ENCODE measurements around the gene PGLYRP3. TPM values are rescaled to one million over a fixed set of nuclear protein-coding genes. Genes with fewer than 3 reads are reported as not detected.
"Not testable (repeated sequence)": the region's sequence is repeated elsewhere in the genome, so short reads cannot be mapped to it uniquely, and the experiment has no call there.

Gene PGLYRP3
- total and polyA plus RNA-seq, 12 donors = not detected

DNA sequence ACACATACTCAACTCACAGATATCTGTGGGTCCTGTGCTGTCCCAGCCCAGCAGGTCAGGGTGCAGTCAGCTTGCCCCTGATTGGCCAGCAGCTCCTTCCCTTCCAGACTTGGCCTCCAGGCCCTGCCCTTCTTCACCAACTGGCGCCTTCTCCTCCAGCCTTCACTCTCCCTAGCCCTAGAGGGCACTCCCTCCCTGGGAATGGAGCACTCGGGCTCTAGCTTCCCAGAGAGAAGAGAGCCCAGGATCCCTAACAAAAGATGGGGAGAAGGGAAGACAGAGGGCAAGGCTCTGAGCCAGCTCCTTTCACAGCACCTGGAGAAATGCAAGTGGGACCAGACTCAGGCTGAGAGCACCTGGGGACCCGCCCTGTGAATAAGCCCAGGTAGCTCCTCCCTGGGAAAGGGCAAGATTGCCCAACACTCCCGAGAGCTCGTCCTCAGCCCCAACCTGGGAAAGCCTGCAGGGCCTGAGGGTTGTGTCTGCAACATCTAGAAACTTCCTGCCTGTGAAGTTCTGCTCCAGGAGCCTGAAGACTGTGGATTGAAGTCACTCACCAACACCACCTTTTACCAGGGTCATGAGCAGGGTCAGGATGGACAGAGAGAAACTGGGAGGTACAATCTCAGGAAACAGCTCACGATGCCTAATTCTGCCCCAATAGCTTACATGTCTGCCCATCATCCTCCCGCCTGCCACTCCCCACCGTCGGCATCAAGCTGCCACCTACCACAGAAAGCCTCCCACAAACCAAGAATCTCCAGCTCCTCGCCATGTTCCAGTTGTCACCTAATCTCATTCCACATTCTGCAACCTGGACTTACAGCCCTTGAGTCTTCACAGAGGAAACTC lies 36.0 kb upstream of the PGLYRP3 start, which contains the start of gene PGLYRP4:
Gene PGLYRP4, minus strand, starts transcription at position 331 of the 852 bp plus-strand sequence. CDS start 909 bp downstream, outside the sequence.
- intact Hi-C loops (cut with DNase I) = no loop called here
- 52 to 66% (median 62%) methylated on average over 8 to 10 of the region's 10 CpGs for WGBS, 4 donors

DNA sequence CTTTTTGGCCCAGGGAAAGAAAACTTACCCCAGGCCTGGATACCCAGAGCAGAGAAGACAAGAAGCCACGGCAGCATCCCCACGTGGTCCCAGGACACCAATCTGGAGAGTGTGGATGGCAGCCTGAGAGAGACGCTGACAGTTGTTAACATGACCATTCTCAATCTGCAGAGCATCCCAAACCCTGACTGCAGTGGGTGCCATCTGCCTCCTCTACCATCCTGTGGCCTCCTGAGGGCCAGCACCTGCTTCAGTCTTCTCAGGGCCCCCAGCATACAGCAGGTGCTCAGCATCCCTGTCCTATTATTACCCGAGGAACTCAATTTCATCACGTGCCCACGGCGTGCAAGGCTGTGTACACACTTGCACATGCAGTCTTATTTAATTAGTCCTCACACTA lies 35.1 kb upstream of the PGLYRP3 start:
- H3K9me3 ChIP-seq (replicated peaks in 1 of 3) = no peaks in the 10 kb centered on the region

More for the DNA sequence above, 36.0 kb upstream of the PGLYRP3 start, which contains the start of gene PGLYRP4:
- DNase-seq = peak in 1 of 7 donors; percentile 6
- no peak within 1 kb of the TSS for H3K27ac ChIP-seq
- H3K4me1 ChIP-seq (replicated peaks in 1 of 2) = no peaks in the 10 kb centered on the region
- TF ChIP-seq, protein P1, sequence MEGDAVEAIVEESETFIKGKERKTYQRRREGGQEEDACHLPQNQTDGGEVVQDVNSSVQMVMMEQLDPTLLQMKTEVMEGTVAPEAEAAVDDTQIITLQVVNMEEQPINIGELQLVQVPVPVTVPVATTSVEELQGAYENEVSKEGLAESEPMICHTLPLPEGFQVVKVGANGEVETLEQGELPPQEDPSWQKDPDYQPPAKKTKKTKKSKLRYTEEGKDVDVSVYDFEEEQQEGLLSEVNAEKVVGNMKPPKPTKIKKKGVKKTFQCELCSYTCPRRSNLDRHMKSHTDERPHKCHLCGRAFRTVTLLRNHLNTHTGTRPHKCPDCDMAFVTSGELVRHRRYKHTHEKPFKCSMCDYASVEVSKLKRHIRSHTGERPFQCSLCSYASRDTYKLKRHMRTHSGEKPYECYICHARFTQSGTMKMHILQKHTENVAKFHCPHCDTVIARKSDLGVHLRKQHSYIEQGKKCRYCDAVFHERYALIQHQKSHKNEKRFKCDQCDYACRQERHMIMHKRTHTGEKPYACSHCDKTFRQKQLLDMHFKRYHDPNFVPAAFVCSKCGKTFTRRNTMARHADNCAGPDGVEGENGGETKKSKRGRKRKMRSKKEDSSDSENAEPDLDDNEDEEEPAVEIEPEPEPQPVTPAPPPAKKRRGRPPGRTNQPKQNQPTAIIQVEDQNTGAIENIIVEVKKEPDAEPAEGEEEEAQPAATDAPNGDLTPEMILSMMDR (IDR thresholded peaks at IDR 0.05) = no peak
- no peak for TF ChIP-seq POLR2A (IDR thresholded peaks at IDR 0.05)
- H3K27me3 ChIP-seq = peaks cover 35% of the 10 kb centered on the region
- H3K36me3 ChIP-seq (replicated peaks in 1 of 2) = no peaks in the 10 kb centered on the region
- no peaks in the 10 kb centered on the region for H3K9me3 ChIP-seq (replicated peaks in 1 of 3)
- H3K4me3 ChIP-seq = no peak within 1 kb of the TSS

DNA sequence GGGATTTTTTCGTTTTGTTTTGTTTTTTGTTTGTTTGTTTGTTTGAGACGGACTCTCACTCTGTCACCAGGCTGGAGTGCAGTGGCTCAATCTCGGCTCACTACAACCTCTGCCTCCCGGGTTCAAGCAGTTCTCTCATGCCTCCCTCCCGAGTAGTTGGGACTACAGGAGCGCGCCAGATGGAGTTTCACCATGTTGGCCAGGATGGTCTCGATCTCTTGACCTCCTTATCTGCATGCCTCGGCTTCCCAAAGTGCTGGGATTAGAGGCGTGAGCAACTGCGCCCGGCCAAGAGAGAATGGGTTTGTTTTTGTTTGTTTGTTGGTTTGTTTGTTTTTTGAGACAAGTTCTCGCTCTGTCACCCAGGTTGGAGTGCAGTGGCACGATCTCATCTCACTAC lies 34.3 kb upstream of the PGLYRP3 start:
- WGBS, 4 donors = 67 to 73% (median 67%) methylated on average over 14 of the region's 14 CpGs
- H3K4me1 ChIP-seq (replicated peaks in 1 of 2); H3K36me3 ChIP-seq (replicated peaks in 1 of 2); H3K9me3 ChIP-seq (replicated peaks in 1 of 3); H3K27ac ChIP-seq; H3K4me3 ChIP-seq; DNase-seq; intact Hi-C loops (cut with DNase I): not testable (repeated sequence)
- H3K27me3 ChIP-seq = peaks cover 33% of the 10 kb centered on the region

More for the DNA sequence above, 35.1 kb upstream of the PGLYRP3 start:
- H3K4me3 ChIP-seq = no peak overlapping the region
- DNase-seq = no peak
- H3K4me1 ChIP-seq (replicated peaks in 1 of 2) = no peaks in the 10 kb centered on the region
- H3K27me3 ChIP-seq = peaks cover 33% of the 10 kb centered on the region
- intact Hi-C loops (cut with DNase I) = no loop called here
- WGBS, 4 donors = 58 to 67% (median 61%) methylated on average over 7 of the region's 7 CpGs
- TF ChIP-seq, protein P1 (IDR thresholded peaks at IDR 0.05) = no peak
- no peak for TF ChIP-seq POLR2A (IDR thresholded peaks at IDR 0.05)
- H3K36me3 ChIP-seq (replicated peaks in 1 of 2) = no peaks in the 10 kb centered on the region
- no peak overlapping the region for H3K27ac ChIP-seq

DNA sequence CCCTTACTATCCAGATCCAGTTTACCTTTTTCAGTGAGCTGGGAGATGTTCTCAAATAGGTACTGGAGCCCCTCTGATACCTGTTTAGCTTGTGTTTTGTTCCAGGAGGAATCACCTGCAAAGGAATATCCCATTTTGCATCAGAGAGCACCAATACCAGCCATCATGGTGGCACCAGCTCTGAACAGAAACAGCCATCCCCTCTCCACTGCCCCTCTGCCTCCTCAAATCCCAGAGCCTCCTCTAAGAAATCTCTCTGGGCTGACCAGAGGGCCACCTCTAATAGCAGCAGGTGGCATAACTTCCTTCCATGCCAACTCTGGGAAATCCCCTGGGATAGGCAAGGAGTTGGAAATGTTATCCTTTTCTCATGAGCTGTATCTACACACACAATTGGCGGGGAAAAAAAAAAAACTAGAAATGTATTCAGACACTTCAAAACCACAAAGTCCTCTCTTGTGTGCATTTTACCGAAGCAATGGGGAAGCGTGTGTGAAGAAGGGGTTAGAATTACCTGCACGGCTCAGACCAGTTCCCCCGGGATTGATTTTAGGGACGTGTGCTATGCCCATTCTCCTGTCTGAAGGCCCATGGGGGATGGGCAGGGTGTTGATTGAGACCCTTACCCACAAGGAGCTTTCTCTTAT lies 33.4 kb upstream of the PGLYRP3 start:
- intact Hi-C loops (cut with DNase I) = no loop called here
- Histone ChIP-seq H3K4me3 (no peak overlapping the region), H3K27ac (no peak overlapping the region), H3K9me3 (replicated peaks in 1 of 3) (no peaks in the 10 kb centered on the region), H3K4me1 (replicated peaks in 1 of 2) (no peaks in the 10 kb centered on the region), H3K36me3 (replicated peaks in 1 of 2) (no peaks in the 10 kb centered on the region), H3K27me3 (peaks cover 26% of the 10 kb centered on the region)
- WGBS, 4 donors = 58 to 70% (median 64%) methylated on average over 6 of the region's 6 CpGs
- TF ChIP-seq POLR2A (IDR thresholded peaks at IDR 0.05) = no peak
- TF ChIP-seq, protein P1 (IDR thresholded peaks at IDR 0.05) = no peak
- no peak for DNase-seq
